HCT116 (cell line): ENCODE data around the gene SPATA20. TPM values are rescaled to one million over a fixed set of nuclear protein-coding genes. Genes with fewer than 3 reads are reported as not detected.

Experiments used
- ATAC-seq: fragments of 200-7000 bp; cut with Tn5 transposase; 2 replicates; pipeline ENCODE4 v1.9.1; 2020; ENCODE audit warnings: mild to moderate bottlenecking, moderate library complexity
- BruUV-seq: library from RNA; stranded (reverse); fragments of 400-500 nt; replicated peaks from 2 replicates; lab custom pipeline; 2021; lab: Mats Ljungman, UMichigan
- CTCF ChIA-PET: fragments of 300-600 bp; sonication (Branson Sonifier 250); formaldehyde crosslinking; loops from one replicate; lab custom pipeline; 2021; ENCODE audit warnings: antibody characterized with exemption; lab: Charles Lee
- POLR2A ChIA-PET: fragments of 300-600, 350-600 bp; sonication (Branson Sonifier 250); formaldehyde crosslinking; loops from one replicate; lab custom pipeline; 2021; ENCODE audit warnings: antibody characterized with exemption; lab: Charles Lee
- RAD21 ChIA-PET, 2 experiments: fragments of 300-600 bp; sonication (Branson Sonifier 250); formaldehyde crosslinking; loops; one replicate each; lab custom pipeline; 2023; ENCODE audit warnings: low total read pairs in 2 of 2; ENCODE audit not compliant: uncharacterized antibody in 2 of 2, unreplicated experiment in 2 of 2, low non-redundant PET in 1 of 2; lab: Charles Lee
- DNase-seq: peaks from one replicate; pipeline ENCODE4 v3.0.0-alpha.2; 2010; ENCODE audit warnings: low read depth, low spot score
- H2AFZ ChIP-seq: fragments of 200-600 bp; shearing (Covaris generic), sonication (generic); 2 replicates; pipeline ENCODE4 v1.6.1; 2017; ENCODE audit warnings: low read depth, mixed run types, mixed read lengths, antibody characterized with exemption, low read length; ENCODE audit not compliant: poor library complexity, severe bottlenecking
- H3K27ac ChIP-seq: 2 replicates; pipeline ENCODE4 v1.5.1; 2012; ENCODE audit warnings: low read depth, low read length
- H3K27me3 ChIP-seq: fragments of 200-600 bp; sonication (generic); 2 replicates; pipeline ENCODE4 v1.6.1; 2016; ENCODE audit warnings: mixed run types, low read length, mixed read lengths; ENCODE audit not compliant: insufficient read depth
- H3K36me3 ChIP-seq, 2 experiments: fragments of 200-500 bp in 1 of 2; fragments of 200-600 bp in 1 of 2; sonication (Bioruptor generic) in 1 of 2; sonication (generic) in 1 of 2; 2 replicates each; pipeline versions ENCODE4 v1.5.1 to v1.6.1; 2014 to 2016; ENCODE audit warnings: low read length in 2 of 2, inconsistent platforms in 1 of 2, mixed read lengths in 1 of 2, mixed run types in 1 of 2; ENCODE audit not compliant: insufficient read depth in 2 of 2, control insufficient read depth in 1 of 2
- H3K4me1 ChIP-seq, 2 experiments: fragments of 200-600 bp in 1 of 2; sonication (generic) in 1 of 2; 2 replicates each; pipeline versions ENCODE4 v1.5.1 to v1.6.1; 2012 to 2017; ENCODE audit warnings: low read length in 2 of 2, inconsistent platforms in 1 of 2, mild to moderate bottlenecking in 1 of 2, mixed read lengths in 1 of 2, mixed run types in 1 of 2, moderate library complexity in 1 of 2; ENCODE audit not compliant: insufficient read depth in 2 of 2, control insufficient read depth in 1 of 2
- H3K4me2 ChIP-seq: fragments of 200-600 bp; sonication (generic); 2 replicates; pipeline ENCODE4 v1.6.1; 2017; ENCODE audit warnings: mixed run types, low read length, mixed read lengths
- H3K4me3 ChIP-seq, 2 experiments: fragments of 200-600 bp in 1 of 2; sonication (generic) in 1 of 2; replicated peaks in 1 of 2; 2 replicates each; pipeline ENCODE4 v1.5.1; 2011 to 2016; ENCODE audit warnings: low read length in 2 of 2, control low read depth in 1 of 2, low read depth in 1 of 2, mild to moderate bottlenecking in 1 of 2, mixed read lengths in 1 of 2, mixed run types in 1 of 2
- H3K79me2 ChIP-seq: fragments of 200-600 bp; sonication (generic); 2 replicates; pipeline ENCODE4 v1.6.1; 2017; ENCODE audit warnings: mild to moderate bottlenecking, mixed run types, low read length, moderate library complexity, mixed read lengths; ENCODE audit not compliant: insufficient read depth
- H3K9ac ChIP-seq: fragments of 200-600 bp; sonication (generic); 2 replicates; pipeline ENCODE4 v1.6.1; 2016; ENCODE audit warnings: low read length, mixed read lengths
- H3K9me2 ChIP-seq: fragments of 200-600 bp; sonication (generic), shearing (Covaris generic); 2 replicates; pipeline ENCODE4 v1.6.1; 2017; ENCODE audit warnings: mixed run types, mild to moderate bottlenecking, moderate library complexity; ENCODE audit not compliant: insufficient read depth
- H3K9me3 ChIP-seq, 2 experiments: fragments of 200-500 bp in 1 of 2; fragments of 200-600 bp in 1 of 2; sonication (Bioruptor generic) in 1 of 2; sonication (generic) in 1 of 2; 2 replicates each; pipeline ENCODE4 v1.6.1; 2014 to 2017; ENCODE audit warnings: low read length in 2 of 2, mixed read lengths in 2 of 2, inconsistent platforms in 1 of 2, low read depth in 1 of 2, mild to moderate bottlenecking in 1 of 2, mixed run types in 1 of 2, moderate library complexity in 1 of 2; ENCODE audit not compliant: control insufficient read depth in 1 of 2, insufficient read depth in 1 of 2
- H4K20me1 ChIP-seq: fragments of 200-600 bp; sonication (generic), shearing (Covaris generic); 2 replicates; pipeline ENCODE4 v1.6.1; 2017; ENCODE audit warnings: mixed run types, mild to moderate bottlenecking, moderate library complexity; ENCODE audit not compliant: insufficient read depth
- EGR1 ChIP-seq: IDR thresholded peaks from 2 replicates; pipeline ENCODE4 v1.6.1; 2012; ENCODE audit warnings: low read depth
- ELF1 ChIP-seq: IDR thresholded peaks from 2 replicates; pipeline ENCODE4 v1.6.1; 2012; ENCODE audit warnings: low read depth, borderline replicate concordance
- POLR2A ChIP-seq: IDR thresholded peaks from 2 replicates; pipeline ENCODE4 v1.7.0; 2011; ENCODE audit warnings: borderline replicate concordance; ENCODE audit not compliant: insufficient read depth, insufficient read length; ENCODE audit errors: extremely low read depth
- SIN3A ChIP-seq: IDR thresholded peaks from 2 replicates; pipeline ENCODE4 v1.6.1; 2012; ENCODE audit warnings: low read depth
- SRF ChIP-seq: IDR thresholded peaks from 2 replicates; pipeline ENCODE4 v1.6.1; 2012; ENCODE audit warnings: low read depth
- YY1 ChIP-seq: IDR thresholded peaks from 2 replicates; pipeline ENCODE4 v1.6.1; 2011; ENCODE audit warnings: low read length, low read depth, moderate library complexity, mild to moderate bottlenecking; ENCODE audit not compliant: insufficient replicate concordance; ENCODE audit errors: extremely low read depth
- ZFX ChIP-seq: fragments of 450-650 bp; IDR thresholded peaks from 2 replicates; pipeline ENCODE4 v1.6.1; 2017
- intact Hi-C: fragments of 100-400 bp; cut with micrococcal nuclease; formaldehyde crosslinking; loops from 2 replicates; pipeline ENCODE4 v1.10.0; 2022
- total RNA-seq: library from RNA; stranded (reverse); gene quantifications from one replicate; pipeline ENCODE4 v1.2.1, GENCODE V29; 2021; ENCODE audit not compliant: unreplicated experiment
- TF ChIP-seq, protein P1 (sequence below): IDR thresholded peaks from 2 replicates; pipeline ENCODE4 v1.6.1; 2012; ENCODE audit warnings: low read depth
- TF ChIP-seq, protein P2 (sequence below): IDR thresholded peaks from 2 replicates; pipeline ENCODE4 v1.6.1; 2012

The SPATA20 gene
- total RNA-seq, 1 experiment from 2014 or later, result 57.5 TPM

GRCh38 chr17:50602836-50603235 lies 55.9 kb downstream of the SPATA20 start:
- ChIA-PET RAD21 (no interaction called here), CTCF (no interaction called here)
- no peaks in the 10 kb centered on the region for H3K27me3 ChIP-seq

More at GRCh38 chr17:50602836-50603235, 55.9 kb downstream of the SPATA20 start:
- intact Hi-C loops, result no loop called here
- Histone ChIP-seq H3K9me2 (no peaks in the 10 kb centered on the region), H3K4me3 (no peak overlapping the region), H3K4me2 (no peak overlapping the region), H3K9ac (no peak overlapping the region), H4K20me1 (no peaks in the 10 kb centered on the region), H3K36me3 (no peaks in the 10 kb centered on the region), H3K79me2 (no peaks in the 10 kb centered on the region), H3K4me1 (no peaks in the 10 kb centered on the region), H3K9me3 (no peaks in the 10 kb centered on the region), H2AFZ (no peak overlapping the region), H3K27ac (no peak overlapping the region)
- POLR2A ChIA-PET, result interaction anchor here (0.5 kb wide), 1 partner anchor 251 kb away, joined by 3 read pairs; no protein-coding TSS in a partner anchor
- ATAC-seq (no peak), DNase-seq (no peak)
- BruUV-seq, result no TSS peak
- no peak for TF ChIP-seq YY1
- TF ChIP-seq EGR1, result no peak
- no peak for TF ChIP-seq SRF
- no peak for TF ChIP-seq ELF1
- TF ChIP-seq, protein P1, sequence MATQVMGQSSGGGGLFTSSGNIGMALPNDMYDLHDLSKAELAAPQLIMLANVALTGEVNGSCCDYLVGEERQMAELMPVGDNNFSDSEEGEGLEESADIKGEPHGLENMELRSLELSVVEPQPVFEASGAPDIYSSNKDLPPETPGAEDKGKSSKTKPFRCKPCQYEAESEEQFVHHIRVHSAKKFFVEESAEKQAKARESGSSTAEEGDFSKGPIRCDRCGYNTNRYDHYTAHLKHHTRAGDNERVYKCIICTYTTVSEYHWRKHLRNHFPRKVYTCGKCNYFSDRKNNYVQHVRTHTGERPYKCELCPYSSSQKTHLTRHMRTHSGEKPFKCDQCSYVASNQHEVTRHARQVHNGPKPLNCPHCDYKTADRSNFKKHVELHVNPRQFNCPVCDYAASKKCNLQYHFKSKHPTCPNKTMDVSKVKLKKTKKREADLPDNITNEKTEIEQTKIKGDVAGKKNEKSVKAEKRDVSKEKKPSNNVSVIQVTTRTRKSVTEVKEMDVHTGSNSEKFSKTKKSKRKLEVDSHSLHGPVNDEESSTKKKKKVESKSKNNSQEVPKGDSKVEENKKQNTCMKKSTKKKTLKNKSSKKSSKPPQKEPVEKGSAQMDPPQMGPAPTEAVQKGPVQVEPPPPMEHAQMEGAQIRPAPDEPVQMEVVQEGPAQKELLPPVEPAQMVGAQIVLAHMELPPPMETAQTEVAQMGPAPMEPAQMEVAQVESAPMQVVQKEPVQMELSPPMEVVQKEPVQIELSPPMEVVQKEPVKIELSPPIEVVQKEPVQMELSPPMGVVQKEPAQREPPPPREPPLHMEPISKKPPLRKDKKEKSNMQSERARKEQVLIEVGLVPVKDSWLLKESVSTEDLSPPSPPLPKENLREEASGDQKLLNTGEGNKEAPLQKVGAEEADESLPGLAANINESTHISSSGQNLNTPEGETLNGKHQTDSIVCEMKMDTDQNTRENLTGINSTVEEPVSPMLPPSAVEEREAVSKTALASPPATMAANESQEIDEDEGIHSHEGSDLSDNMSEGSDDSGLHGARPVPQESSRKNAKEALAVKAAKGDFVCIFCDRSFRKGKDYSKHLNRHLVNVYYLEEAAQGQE, result no peak
- TF ChIP-seq SIN3A, result no peak
- TF ChIP-seq POLR2A, result no peak
- no peak for TF ChIP-seq ZFX
- TF ChIP-seq, protein P2, sequence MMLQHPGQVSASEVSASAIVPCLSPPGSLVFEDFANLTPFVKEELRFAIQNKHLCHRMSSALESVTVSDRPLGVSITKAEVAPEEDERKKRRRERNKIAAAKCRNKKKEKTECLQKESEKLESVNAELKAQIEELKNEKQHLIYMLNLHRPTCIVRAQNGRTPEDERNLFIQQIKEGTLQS, result no peak
